ENCODE data around the gene CREBBP. TPM values are rescaled to one million over a fixed set of nuclear protein-coding genes. Genes with fewer than 3 reads are reported as not detected.

The CREBBP gene
- total and polyA plus RNA-seq, 9 of the 15 experiments (the other 6 are each of a cell fraction or from before 2014, with no cell fraction given) = 0.70 to 24.8 (median 5.6) TPM

- Histone ChIP-seq H3K36me3 (ENCODE audit: control insufficient read depth, insufficient read depth, low read length) (peaks cover 56% of the 10 kb centered on the region), H3K27me3 (ENCODE audit: control insufficient read depth in 2 of 2, insufficient read depth in 2 of 2, low read length in 2 of 2) (no peaks in the 10 kb centered on the region), H3K4me2 (ENCODE audit: insufficient read depth, low read length) (no peak overlapping the region), H3K9me3 (replicated peaks; ENCODE audit: control insufficient read depth, insufficient read depth, low read depth, low read length) (no peaks in the 10 kb centered on the region), H3K4me3 (no peak overlapping the region), H3K9ac (ENCODE audit: insufficient read depth in 1 of 2, low read depth in 2 of 2, low read length in 2 of 2) (no peak overlapping the region), H4K20me1 (replicated peaks; ENCODE audit: control insufficient read depth, insufficient read depth, low read length) (no peaks in the 10 kb centered on the region), H3K9me1 (ENCODE audit: control insufficient read depth, insufficient read depth, low read length) (no peaks in the 10 kb centered on the region), H3K79me2 (ENCODE audit: control insufficient read depth, insufficient read depth, low read length) (no peaks in the 10 kb centered on the region), H3K4me1 (replicated peaks in 1 of 2; ENCODE audit: control insufficient read depth in 2 of 2, insufficient read depth in 2 of 2, low read length in 2 of 2) (peaks cover 0 to 3% of the 10 kb centered on the region in 2 experiments; a peak in 1 of 5 replicates), H2AFZ (ENCODE audit: low read depth, low read length) (no peak overlapping the region), H3K27ac (ENCODE audit: extremely low read depth, low read depth, low read length) (no peak overlapping the region)
- no TSS peak for BruUV-seq (replicated peaks)
- in situ Hi-C loops (cut with MboI) (no loop called here), intact Hi-C loops (cut with micrococcal nuclease) (loop anchor here (5.0 kb wide), 1 partner anchor 91 kb away; no protein-coding TSS in a partner anchor)
- TF ChIP-seq MCM2 (IDR thresholded peaks at IDR 0.05; ENCODE audit: low read depth) (no peak), ZNF583 (CRISPR knock-in tag; IDR thresholded peaks at IDR 0.05) (no peak), ZNF778 (CRISPR knock-in tag; IDR thresholded peaks at IDR 0.05) (no peak), ZNF347 (CRISPR knock-in tag; IDR thresholded peaks at IDR 0.05; ENCODE audit: low read depth) (no peak), RAD21 (CRISPR knock-in tag; conservative IDR thresholded peaks at IDR 0.05 in 1 of 2, IDR thresholded peaks at IDR 0.05 in 1 of 2) (no peak)
- ATAC-seq = no peak
- WGBS (ENCODE audit: insufficient coverage, low coverage, missing lambda C conversion rate) = 66% methylated on average over 4 of the region's 4 CpGs
- POLR2A ChIA-PET = interaction anchor here (0.6 to 1.9 kb wide), 3 partner anchors 9 to 775 kb away, joined by 3 to 10 read pairs (median 5); partner anchors contain the start of gene C16orf96
- no peak for DNase-seq (ENCODE audit: extremely low read depth in 1 of 4, low spot score in 3 of 4)
- no peak for FAIRE-seq
- CTCF ChIA-PET (ENCODE audit: low intra/inter-chr PET ratio) = no interaction called here
These were observed 99.1 kb downstream of the CREBBP start for GRCh38 chr16:3781421-3781820.

DNA sequence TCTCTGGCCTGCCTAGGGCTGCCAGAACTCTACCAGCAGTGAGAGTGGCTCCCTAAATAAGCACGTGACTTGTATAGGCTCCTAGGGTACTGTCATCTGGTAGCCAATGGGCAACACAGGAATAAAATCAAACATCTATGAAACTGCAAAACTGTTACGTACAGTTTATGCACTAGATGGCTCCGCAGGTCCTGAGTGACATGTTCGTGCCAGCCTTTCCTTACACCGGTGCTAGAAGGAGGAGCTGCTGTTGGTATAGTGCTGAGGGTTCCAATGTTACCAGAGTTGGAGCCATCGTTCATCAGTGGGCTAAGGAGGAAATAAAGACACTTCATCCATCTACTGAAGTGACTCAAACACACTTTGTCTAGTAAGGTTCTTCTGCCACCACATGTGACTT lies 99.9 kb downstream of the CREBBP start:
- no peak overlapping the region for H3K4me2 ChIP-seq (ENCODE audit: insufficient read depth, low read length)
- peak; percentile 56 for ATAC-seq
- ChIA-PET POLR2A (no interaction called here), CTCF (ENCODE audit: low intra/inter-chr PET ratio) (interaction anchor here (0.6 kb wide), 1 partner anchor 100 kb away, joined by 3 read pairs; no protein-coding TSS in a partner anchor)
- no peaks in the 10 kb centered on the region for H3K9me3 ChIP-seq (replicated peaks; ENCODE audit: control insufficient read depth, insufficient read depth, low read depth, low read length)
- H3K36me3 ChIP-seq (ENCODE audit: control insufficient read depth, insufficient read depth, low read length) = peaks cover 60% of the 10 kb centered on the region
- H4K20me1 ChIP-seq (replicated peaks; ENCODE audit: control insufficient read depth, insufficient read depth, low read length) = no peaks in the 10 kb centered on the region
- H3K79me2 ChIP-seq (ENCODE audit: control insufficient read depth, insufficient read depth, low read length) = no peaks in the 10 kb centered on the region
- no peak overlapping the region for H3K4me3 ChIP-seq
- no peak overlapping the region for H2AFZ ChIP-seq (ENCODE audit: low read depth, low read length)
- intact Hi-C loops (cut with micrococcal nuclease) (loop anchor here (5.0 kb wide), 1 partner anchor 92 kb away; no protein-coding TSS in a partner anchor), in situ Hi-C loops (cut with MboI) (no loop called here)
- peak; percentile 63 for FAIRE-seq
- H3K27ac ChIP-seq (ENCODE audit: extremely low read depth, low read depth, low read length) = no peak overlapping the region
- WGBS (ENCODE audit: insufficient coverage, low coverage, missing lambda C conversion rate) = 77% methylated on average over 6 of the region's 6 CpGs
- no peak overlapping the region for H3K9ac ChIP-seq (ENCODE audit: insufficient read depth in 1 of 2, low read depth in 2 of 2, low read length in 2 of 2)
- BruUV-seq (replicated peaks) = no TSS peak
- peaks cover 0 to 3% of the 10 kb centered on the region in 2 experiments; a peak in 1 of 5 replicates for H3K4me1 ChIP-seq (replicated peaks in 1 of 2; ENCODE audit: control insufficient read depth in 2 of 2, insufficient read depth in 2 of 2, low read length in 2 of 2)
- H3K27me3 ChIP-seq (ENCODE audit: control insufficient read depth in 2 of 2, insufficient read depth in 2 of 2, low read length in 2 of 2) = no peaks in the 10 kb centered on the region
- H3K9me1 ChIP-seq (ENCODE audit: control insufficient read depth, insufficient read depth, low read length) = no peaks in the 10 kb centered on the region
- peak in 1 of 4 experiments; percentile 23 for DNase-seq (ENCODE audit: extremely low read depth in 1 of 4, low spot score in 3 of 4)
- no peak for TF ChIP-seq ZNF217 (CRISPR knock-in tag; IDR thresholded peaks at IDR 0.05)
- no peak for TF ChIP-seq PHF20 (IDR thresholded peaks at IDR 0.05; ENCODE audit: partially characterized antibody)
- TF ChIP-seq ZNF23 (CRISPR knock-in tag; IDR thresholded peaks at IDR 0.05) = no peak
- no peak for TF ChIP-seq ZNF77 (CRISPR knock-in tag; IDR thresholded peaks at IDR 0.05)
- TF ChIP-seq ZNF778 (CRISPR knock-in tag; IDR thresholded peaks at IDR 0.05) = no peak
- no peak for TF ChIP-seq NFIC (IDR thresholded peaks at IDR 0.05)
- peak in 1 of 3 experiments; percentile 38; a peak in 2 of 6 replicates for TF ChIP-seq CTCF (IDR thresholded peaks at IDR 0.05 in 2 of 3, conservative IDR thresholded peaks at IDR 0.05 in 1 of 3; ENCODE audit: insufficient read depth in 2 of 3, low read depth in 1 of 3, low read length in 3 of 3)
- TF ChIP-seq, protein P1, sequence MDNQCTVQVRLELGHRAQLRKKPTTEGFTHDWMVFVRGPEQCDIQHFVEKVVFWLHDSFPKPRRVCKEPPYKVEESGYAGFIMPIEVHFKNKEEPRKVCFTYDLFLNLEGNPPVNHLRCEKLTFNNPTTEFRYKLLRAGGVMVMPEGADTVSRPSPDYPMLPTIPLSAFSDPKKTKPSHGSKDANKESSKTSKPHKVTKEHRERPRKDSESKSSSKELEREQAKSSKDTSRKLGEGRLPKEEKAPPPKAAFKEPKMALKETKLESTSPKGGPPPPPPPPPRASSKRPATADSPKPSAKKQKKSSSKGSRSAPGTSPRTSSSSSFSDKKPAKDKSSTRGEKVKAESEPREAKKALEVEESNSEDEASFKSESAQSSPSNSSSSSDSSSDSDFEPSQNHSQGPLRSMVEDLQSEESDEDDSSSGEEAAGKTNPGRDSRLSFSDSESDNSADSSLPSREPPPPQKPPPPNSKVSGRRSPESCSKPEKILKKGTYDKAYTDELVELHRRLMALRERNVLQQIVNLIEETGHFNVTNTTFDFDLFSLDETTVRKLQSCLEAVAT (IDR thresholded peaks at IDR 0.05) = no peak
- no peak for TF ChIP-seq ZNF124 (CRISPR knock-in tag; IDR thresholded peaks at IDR 0.05)
- no peak for TF ChIP-seq ZNF668 (CRISPR knock-in tag; IDR thresholded peaks at IDR 0.05)
- TF ChIP-seq DACH1 (IDR thresholded peaks at IDR 0.05; ENCODE audit: partially characterized antibody) = no peak

All from K562 (cell line).